GM19043 (cell line): Measurements from ENCODE around the gene ZNF407.

ENCODE experiments used
- ATAC-seq: cut with Tn5 transposase; IDR thresholded peaks from one replicate; pipeline ENCODE4 v1.9.1; 2021; ENCODE audit warnings: low read depth; ENCODE audit not compliant: unreplicated experiment

ZNF407 gene

GRCh38 chr18:74806700-74807416, 209.2 kb downstream of the ZNF407 start:
- peak; percentile 98 for ATAC-seq

GRCh38 chr18:74817576-74817975, 219.9 kb downstream of the ZNF407 start:
- ATAC-seq, result no peak

- ATAC-seq, result no peak
Measured at GRCh38 chr18:74818516-74819175, 221.0 kb downstream of the ZNF407 start.

GRCh38 chr18:74819433-74820059, 221.9 kb downstream of the ZNF407 start:
- peak; percentile 68 for ATAC-seq

- ATAC-seq, result no peak
Measured at GRCh38 chr18:74820160-74820780, 222.6 kb downstream of the ZNF407 start.

GRCh38 chr18:74825460-74825859, 227.8 kb downstream of the ZNF407 start:
- no peak for ATAC-seq

- ATAC-seq, result no peak
Measured at GRCh38 chr18:74826572-74826971, 228.9 kb downstream of the ZNF407 start.

GRCh38 chr18:74828200-74828599, 230.5 kb downstream of the ZNF407 start:
- ATAC-seq, result no peak

- no peak for ATAC-seq
Measured at GRCh38 chr18:74831571-74832250, 234.0 kb downstream of the ZNF407 start.

GRCh38 chr18:74832381-74832780, 234.7 kb downstream of the ZNF407 start:
- ATAC-seq, result no peak

- no peak for ATAC-seq
Measured at GRCh38 chr18:74832999-74833398, 235.3 kb downstream of the ZNF407 start.

- ATAC-seq, result no peak
Measured at GRCh38 chr18:74834424-74835309, 237.0 kb downstream of the ZNF407 start.

- ATAC-seq, result no peak
Measured at GRCh38 chr18:74836296-74837139, 238.8 kb downstream of the ZNF407 start.

- ATAC-seq, result no peak
Measured at GRCh38 chr18:74840492-74841167, 243.0 kb downstream of the ZNF407 start.

- ATAC-seq, result no peak
Measured at GRCh38 chr18:74841248-74841647, 243.6 kb downstream of the ZNF407 start.

GRCh38 chr18:74849301-74849700, 251.6 kb downstream of the ZNF407 start:
- ATAC-seq, result no peak

GRCh38 chr18:74856434-74856833, 258.8 kb downstream of the ZNF407 start:
- ATAC-seq, result no peak

- no peak for ATAC-seq
Measured at GRCh38 chr18:74856928-74857327, 259.3 kb downstream of the ZNF407 start.
